Cerebellar cortex (tissue), 1 donor: ENCODE data around the gene OIT3.
"Not testable (repeated sequence)": the region's sequence is repeated elsewhere in the genome, so short reads cannot be mapped to it uniquely, and the experiment has no call there.

Experiments
- DNase-seq: peaks from one replicate; pipeline ENCODE4 v3.0.0-alpha.2; 2015; ENCODE audit warnings: low spot score

Gene OIT3

DNA sequence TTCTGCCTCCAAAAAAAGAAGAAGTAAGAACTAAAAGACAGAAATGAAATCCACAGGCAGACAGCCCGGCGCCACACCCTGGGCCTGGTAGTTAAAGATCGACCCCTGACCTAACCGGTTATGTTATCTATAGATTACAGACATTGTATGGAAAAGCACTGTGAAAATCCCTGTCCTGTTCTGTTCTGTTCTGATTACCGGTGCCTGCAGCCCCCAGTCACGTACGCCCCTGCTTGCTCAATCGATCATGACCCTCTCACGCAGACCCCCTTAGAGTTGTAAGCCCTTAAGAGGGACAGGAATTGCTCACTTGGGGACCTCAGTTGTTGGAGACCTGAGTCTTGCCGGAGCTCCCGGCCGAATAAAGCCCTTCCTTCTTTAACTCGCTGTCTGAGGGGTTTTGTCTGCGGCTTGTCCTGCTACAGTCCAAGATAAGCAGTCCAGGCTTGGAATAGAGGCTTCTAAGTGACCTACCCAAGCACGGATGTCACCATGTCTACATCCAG, 10.5 kb downstream of the OIT3 start:
- not testable (repeated sequence) for DNase-seq

GRCh38 chr10:72904806-72905205, 11.3 kb downstream of the OIT3 start:
- DNase-seq = no peak

DNA sequence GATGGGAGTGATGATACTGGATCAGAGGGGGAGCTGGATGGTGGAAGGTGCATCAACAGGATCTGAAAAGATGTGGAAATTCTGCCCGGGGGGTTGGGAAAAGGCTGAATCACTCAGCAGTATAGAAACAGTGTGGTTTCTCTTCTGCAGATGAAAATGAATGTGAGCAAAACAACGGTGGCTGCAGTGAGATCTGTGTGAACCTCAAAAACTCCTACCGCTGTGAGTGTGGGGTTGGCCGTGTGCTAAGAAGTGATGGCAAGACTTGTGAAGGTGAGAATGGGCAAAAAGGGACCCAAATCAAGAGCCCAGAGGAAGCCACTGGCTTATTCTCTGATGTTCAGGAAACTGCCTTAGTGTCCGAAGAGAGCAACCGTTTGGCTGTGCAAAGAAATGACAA, 12.9 kb downstream of the OIT3 start:
- DNase-seq = no peak

- no peak for DNase-seq
These were observed 17.2 kb downstream of the OIT3 start for GRCh38 chr10:72910705-72911104.

DNA sequence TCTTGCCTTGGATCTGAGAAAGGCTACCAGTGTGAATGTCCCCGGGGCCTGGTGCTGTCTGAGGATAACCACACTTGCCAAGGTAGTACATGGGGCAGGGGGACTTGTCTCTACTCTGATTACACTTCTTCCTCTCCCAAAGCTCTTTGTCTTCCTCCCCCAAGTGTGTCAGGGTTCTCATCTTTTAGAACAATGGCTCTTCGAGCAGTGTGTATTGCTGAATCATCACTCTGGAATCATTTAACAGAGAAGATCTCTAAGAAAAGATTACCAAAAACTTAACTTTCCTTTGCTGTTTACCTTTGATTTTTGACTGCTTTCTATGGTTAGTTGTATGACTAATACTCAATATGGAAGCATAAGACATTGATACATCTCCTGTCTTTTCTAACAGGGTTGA, 18.2 kb downstream of the OIT3 start:
- no peak for DNase-seq

- DNase-seq = no peak
These were observed 19.2 kb downstream of the OIT3 start for GRCh38 chr10:72912736-72913135.

- DNase-seq = no peak
These were observed 19.7 kb downstream of the OIT3 start for GRCh38 chr10:72913287-72913686.

GRCh38 chr10:72917201-72917600, 23.7 kb downstream of the OIT3 start:
- DNase-seq = not testable (repeated sequence)

DNA sequence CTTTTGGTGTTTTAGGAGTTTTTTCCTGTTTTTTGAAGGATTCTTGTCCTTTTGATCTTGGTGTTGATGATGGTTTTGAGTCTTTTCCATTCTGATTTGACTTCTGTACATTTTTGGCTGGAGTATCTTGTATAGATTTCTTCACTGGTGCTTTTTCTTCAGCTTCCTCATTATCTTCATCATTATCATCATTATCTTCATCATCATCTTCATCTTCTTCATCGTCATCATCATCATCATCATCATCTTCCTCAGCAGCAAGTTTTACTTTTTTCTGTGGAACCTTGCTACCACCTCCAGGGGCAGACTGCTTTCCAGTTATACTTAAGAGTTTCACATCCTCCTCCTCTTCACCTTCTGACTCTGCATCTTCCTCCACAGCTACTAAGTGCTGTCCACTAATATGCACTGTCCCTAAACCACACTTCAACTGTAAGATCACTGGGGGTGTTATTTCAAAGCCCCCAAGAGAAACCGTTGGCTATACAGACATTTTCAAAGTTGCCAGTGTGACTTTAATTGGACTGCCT, 24.3 kb downstream of the OIT3 start:
- DNase-seq = not testable (repeated sequence)

DNA sequence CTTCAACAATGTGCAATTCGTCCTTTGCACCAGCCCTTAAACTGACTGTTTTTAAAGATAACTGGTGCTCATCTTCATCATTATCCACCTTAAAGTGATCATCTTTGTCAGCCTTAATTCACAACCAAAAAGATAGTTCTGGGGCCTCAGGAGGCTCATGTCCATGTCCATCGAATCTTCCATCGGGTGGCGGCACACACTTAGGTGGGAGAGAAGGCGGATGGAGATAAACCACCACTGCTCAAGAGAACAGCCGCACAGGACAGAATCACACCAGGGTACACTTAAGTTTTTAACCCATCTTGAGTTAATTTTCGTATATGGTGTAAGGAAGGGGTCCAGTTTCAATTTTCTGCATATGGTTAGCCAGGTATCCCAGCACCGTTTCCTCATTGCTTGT, 24.8 kb downstream of the OIT3 start:
- DNase-seq = no peak

- DNase-seq = not testable (repeated sequence)
These were observed 27.7 kb downstream of the OIT3 start for GRCh38 chr10:72921147-72921683.

- DNase-seq = no peak
These were observed 30.8 kb downstream of the OIT3 start for GRCh38 chr10:72924351-72924750.

- no peak for DNase-seq
These were observed 32.5 kb downstream of the OIT3 start for GRCh38 chr10:72925951-72926465.

DNA sequence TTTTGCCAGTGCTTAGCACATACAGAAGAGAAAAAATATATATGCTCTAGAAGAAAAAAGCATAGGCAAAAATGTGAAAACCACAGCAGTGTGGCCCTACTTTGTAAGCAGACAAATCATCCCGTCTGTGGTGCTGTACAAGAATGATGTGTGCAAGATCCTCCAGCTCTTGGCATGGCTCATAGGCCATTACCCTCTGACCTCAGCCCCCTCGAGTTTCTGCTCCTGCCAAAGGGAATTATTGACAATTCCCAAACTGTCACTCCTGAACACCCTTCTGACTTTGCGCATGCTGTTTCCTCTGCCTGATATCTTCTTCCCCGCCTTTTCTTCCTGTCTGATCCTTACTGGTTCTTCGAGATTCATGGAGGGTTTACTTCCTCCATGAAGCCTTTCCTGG, 33.9 kb downstream of the OIT3 start:
- no peak for DNase-seq

- no peak for DNase-seq
These were observed 35.3 kb downstream of the OIT3 start for GRCh38 chr10:72928798-72929197.

GRCh38 chr10:72930276-72930675, 36.7 kb downstream of the OIT3 start:
- DNase-seq = no peak

DNA sequence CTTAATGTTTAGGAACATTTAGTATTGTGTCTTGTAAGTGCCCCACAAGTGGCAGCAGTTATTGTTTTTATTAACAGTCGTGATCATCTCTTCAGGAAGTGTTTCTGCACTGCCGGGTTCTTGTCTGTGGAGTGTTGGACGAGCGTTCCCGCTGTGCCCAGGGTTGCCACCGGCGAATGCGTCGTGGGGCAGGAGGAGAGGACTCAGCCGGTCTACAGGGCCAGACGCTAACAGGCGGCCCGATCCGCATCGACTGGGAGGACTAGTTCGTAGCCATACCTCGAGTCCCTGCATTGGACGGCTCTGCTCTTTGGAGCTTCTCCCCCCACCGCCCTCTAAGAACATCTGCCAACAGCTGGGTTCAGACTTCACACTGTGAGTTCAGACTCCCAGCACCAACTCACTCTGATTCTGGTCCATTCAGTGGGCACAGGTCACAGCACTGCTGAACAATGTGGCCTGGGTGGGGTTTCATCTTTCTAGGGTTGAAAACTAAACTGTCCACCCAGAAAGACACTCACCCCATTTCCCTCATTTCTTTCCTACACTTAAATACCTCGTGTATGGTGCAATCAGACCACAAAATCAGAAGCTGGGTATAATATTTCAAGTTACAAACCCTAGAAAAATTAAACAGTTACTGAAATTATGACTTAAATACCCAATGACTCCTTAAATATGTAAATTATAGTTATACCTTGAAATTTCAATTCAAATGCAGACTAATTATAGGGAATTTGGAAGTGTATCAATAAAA, 38.9 kb downstream of the OIT3 start:
- no peak for DNase-seq

DNA sequence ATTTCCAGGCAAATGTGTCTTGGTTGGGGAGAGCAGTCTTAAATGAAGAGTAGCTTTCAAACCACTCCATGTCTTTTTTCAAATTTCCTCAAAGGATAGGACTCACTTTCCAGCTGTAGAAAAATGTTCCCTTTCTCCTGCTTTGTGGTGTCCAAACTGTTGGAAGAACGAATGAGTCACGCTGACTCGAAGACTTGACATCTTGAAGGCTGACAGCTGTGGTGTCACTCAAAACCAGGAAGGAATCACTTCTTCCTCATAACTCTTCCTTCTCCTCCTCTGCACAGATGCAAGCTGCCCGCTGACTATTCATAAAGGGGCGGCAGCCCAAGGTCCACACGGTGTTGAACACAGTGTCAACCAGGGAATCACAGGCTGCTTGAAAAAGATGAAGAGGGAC, 41.8 kb downstream of the OIT3 start:
- no peak for DNase-seq

- DNase-seq = no peak
These were observed 50.1 kb downstream of the OIT3 start for GRCh38 chr10:72943498-72944234.

DNA sequence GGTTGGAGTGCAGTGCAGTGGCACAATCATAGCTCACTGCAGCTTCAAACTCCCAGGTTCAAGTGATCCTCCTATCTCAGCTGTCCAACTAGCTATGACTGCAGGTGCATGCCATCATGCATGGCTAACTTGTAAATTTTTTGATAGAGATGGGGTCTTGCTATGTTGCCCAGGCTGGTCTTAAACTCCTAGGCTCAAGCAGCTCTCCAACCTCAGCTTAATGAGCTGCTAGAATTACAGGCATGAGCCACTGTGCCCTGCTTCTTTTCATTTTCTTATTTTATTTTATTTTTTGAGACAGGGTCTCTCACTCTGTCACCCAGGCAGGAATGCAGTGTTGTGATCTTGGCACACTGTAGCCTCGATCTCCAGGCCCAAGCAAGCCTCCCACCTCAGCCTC, 53.4 kb downstream of the OIT3 start:
- no peak for DNase-seq

- no peak for DNase-seq
These were observed 55.2 kb downstream of the OIT3 start for GRCh38 chr10:72948762-72949161.

- DNase-seq = no peak
These were observed 58.2 kb downstream of the OIT3 start for GRCh38 chr10:72951760-72952159.

- DNase-seq = no peak
These were observed 58.6 kb downstream of the OIT3 start for GRCh38 chr10:72952189-72952588.
